Bone marrow (tissue), 2 donors: Measurements from ENCODE around the gene STX1A.
A peak's percentile ranks its signal among the peaks of the same experiment; 100 is the strongest.

Source experiments
- DNase-seq, 2 donors: peaks; one replicate each; lab custom pipeline; 2025; lab: John Stamatoyannopoulos, UW

Gene STX1A

DNA sequence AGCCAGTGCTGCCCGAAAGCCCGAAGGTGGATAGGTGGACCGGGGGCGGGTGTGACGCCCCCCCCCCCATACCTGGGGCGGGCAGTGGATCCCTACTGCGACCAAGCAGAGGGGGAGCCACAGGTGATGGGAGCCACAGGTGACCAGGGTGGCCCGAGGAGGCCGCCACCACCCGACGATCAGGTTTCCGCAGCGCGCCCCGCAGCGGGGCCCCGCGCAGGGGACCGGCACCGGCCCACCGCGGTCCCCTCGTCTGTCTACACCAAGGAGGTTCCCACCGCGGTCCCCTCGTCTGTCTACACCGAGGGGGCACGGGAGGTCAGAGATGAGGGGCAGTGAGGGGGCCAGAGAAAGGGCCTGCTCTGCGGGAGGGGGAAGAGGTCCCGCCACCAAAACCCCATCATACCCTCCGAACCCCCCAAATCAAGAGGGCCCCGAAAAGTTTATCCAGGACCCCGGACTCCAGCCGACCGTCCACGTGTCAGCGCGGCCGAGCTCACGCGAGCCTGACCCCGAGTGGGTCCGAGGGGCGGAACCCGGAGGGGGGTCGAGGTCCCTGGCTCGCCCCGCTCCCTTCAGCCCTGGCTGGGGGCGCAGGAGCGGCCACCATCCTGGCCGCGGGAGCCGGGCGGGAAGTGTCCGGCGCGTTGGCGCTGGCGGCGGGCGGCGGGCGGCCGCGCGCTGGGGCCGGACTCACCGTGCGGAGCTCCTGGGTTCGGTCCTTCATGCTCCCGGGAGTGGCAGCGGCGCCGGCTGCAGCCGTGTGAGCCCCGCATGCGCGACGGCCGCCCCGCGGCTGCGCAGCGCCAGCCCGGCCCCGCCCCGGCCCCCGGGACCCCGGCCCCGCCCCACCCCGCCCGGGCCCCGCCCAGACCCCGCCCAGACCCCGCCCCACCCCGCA, at the start of gene STX1A:
Gene STX1A, minus strand, starts transcription at position 765 of the 901 bp plus-strand sequence. Its CDS starts 38 bp downstream, at position 727.
- peak in 1 of 2 donors; percentile 30 for DNase-seq

DNA sequence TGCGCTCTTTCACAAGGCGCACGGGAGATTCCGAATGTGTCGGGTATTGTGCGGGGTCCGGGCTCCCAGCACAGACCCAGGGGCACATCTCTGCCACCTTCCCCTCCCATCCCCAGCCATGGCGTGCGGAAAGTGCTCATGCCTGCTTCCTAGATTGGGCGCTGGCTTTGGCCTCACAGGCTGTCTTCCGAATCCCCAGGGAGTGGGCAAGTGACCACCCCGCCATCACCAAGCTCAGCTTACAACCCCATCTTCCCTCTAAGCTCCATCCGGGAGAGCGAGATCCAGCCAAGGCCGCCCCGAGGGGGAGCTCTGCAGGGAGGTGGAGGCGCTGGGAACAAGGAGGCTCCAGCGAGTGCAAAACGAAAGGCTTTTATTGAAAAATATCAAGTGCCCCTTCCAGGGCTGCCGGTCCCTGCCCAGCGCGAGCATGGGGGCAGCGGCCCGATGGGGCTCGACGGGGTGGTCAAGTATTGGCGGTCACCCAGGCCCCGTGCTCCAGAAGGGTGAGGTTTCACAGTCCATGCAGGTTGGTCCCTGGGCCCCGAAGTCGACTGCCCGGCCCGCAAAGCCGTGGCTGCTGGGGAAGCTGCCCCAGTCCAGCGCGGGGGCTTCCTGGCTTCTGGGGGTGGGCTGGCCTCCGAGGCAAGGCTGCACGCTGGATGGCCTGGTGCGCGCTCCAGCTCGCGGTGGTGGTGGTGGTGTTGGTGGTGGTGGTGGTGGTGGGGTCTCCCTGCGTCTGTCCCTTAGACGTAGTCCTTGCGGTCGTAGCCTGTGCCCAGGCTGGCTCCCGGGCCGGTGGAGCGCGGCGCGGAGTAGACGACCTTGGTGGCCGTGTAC, 49.4 kb upstream of the STX1A start:
- no peak for DNase-seq

DNA sequence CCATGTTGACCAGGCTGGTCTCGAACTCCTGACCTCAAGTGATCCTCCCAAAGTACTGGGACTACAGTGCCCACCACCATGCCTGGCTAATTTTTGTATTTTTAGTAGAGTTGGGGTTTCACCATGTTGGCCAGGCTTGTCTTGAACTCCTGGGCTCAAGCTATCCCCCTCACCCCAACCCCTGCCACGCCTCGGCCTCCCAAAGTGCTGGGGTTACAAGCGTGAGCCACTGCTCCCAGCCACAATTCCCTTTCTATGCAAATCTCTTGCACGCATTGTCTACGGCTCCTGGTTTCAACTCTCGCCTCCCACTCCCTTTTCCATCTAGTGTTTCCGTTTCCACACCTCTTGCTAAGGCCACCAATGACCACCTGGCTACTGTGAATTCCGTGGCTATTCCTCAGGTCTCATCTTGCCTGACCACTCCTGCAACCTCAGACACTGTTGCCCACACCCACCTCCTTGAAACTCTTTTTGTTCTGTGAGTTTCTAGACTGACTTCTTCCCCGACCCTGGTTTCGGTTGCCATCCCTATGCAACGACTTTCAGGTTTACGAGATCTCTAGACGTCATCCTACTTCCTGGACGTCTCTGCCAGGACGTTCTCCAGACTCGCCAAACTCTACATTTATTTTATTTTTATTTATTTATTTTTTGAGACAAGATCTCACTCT, 47.2 kb upstream of the STX1A start:
- no peak for DNase-seq

DNA sequence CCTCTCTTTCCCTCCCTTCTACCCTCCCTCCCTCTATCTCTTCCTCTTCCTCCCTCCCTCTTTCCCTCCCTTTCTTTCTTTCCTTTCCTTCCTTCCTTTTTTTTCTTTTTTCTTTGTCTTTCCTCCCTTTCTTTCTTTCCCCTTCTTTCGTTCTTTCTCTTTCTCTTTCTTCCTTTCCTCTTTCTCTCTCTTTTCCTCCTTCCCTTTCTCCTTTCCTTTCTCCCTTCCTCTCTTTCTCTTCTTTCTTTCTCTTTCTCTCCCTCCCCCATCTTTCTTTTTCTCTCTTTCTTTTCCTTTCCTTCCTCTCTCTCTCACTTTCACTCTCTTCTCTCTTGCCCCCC, 43.2 kb upstream of the STX1A start:
- DNase-seq: no peak

DNA sequence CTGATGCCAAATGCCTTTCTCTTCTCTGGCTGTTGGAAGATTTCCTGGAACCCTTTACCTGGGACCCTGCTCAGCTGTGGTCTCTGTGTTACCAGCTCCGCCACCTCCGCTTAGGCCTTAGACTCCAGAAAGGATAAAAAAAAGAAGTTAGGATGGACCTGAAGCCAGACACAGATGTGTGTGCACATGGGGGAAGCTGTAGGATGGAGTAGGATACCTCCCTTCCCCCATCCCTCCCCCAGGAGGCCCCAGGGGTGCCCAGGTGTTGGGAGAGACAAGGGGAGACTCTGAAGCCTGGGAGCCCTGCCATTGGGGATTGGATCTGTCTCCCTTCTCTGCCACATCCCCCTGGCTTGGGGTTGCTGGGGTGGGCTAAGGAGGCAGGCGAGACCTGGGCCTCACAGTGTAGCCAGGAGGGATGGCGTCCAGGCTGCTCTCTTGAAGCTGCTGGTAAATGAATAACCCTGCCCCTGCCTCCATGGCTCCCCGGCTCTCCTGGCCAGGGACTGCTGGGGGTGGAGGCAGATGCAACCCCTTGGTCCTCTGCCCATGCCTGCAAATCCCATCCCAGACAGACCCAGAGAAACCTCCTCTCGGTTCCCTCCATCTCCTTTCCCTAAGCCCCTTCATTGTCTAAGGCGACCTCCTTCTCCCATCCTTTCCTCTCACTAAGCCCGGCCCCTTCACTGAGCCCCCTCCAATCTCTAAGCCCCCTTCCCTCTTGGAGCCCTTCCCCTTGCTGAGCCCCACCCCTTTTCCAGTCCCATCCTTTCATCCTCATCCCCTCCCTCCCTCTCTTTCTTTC, 42.6 kb upstream of the STX1A start:
- no peak for DNase-seq

DNA sequence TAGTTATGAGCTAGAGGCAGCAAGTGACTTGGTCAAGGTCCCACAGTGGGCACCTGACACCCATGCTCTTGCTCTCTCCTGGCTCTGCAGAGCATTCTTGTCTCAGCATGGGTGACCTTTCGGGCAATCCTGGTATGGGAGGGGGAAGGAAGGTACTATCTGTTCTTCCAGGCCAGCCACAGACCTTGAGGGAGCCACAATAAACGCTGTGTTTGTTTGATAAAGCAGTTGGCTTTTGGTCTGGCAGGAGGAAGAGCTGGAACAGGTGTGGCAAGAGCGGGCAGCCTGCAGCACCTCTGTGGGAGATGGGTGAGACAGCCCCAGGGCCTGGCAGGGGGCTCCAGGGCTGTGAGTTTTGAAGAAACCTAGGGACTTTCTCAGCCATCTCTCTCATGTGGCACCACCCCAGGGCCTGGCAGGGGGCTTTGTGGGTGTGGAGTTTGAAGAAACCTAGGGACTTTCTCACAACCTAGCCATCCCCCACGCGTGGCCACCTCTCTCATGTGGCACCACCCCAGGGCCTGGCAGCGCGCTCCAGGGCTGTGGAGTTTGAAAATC, 39.2 kb upstream of the STX1A start:
- DNase-seq: no peak

DNA sequence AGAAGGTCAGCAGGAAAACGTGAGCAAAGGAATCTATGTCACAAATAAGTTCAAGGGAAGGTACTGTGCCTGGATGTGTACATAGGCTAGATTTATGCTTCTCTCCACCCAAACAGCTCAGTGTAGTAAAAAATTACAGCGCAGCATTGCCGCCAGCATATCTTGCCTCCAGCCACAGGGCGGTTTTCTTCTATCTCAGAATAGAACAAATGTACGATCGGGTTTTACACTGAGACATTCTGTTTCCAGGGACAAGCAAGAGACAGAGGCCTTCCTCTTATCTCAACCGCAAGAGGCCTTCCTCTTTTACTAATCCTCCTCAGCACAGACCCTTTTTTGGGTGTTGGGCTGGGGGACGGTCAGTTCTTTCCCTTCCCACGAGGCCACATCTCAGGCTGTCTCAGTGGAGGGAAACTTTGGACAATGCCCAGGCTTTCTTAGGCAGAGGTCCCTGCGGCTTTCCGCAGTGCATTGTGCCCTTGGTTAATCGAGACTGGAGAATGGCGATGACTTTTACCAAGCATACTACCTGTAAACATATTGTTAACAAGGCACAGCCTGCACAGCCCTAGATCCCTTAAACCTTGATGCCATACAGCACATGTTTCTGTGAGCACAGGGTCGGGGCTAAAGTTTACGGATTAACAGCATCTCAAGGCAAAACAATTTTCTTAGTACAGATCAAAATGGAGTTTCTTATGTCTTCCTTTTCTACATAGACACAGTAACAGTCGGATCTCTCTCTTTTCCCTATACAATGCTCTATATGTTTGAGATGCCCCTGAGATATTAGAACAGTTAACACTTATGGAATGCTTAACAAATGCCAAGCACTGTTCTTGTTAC, 30.7 kb upstream of the STX1A start:
- DNase-seq: peak in 1 of 2 donors; percentile 40

DNA sequence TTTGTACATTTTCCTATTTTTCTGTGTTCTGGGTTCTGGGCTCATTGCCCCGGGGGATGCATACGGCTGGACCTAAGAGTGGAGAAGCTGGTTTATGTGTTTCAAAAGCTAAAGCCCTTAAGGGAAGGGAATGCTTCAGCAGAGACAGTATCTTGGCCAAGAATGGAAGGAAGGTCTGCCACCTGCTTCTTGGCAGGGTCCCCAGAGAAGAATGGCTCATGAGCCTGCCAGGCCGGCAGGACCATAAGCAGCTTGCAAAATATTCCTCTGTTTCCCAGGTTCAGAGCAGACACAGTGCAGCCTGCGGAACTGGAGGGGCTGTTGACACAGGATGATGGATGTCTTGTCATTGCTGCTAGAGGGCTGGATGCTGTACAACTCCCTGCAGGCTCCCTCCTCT, 26.9 kb upstream of the STX1A start:
- DNase-seq: no peak

DNA sequence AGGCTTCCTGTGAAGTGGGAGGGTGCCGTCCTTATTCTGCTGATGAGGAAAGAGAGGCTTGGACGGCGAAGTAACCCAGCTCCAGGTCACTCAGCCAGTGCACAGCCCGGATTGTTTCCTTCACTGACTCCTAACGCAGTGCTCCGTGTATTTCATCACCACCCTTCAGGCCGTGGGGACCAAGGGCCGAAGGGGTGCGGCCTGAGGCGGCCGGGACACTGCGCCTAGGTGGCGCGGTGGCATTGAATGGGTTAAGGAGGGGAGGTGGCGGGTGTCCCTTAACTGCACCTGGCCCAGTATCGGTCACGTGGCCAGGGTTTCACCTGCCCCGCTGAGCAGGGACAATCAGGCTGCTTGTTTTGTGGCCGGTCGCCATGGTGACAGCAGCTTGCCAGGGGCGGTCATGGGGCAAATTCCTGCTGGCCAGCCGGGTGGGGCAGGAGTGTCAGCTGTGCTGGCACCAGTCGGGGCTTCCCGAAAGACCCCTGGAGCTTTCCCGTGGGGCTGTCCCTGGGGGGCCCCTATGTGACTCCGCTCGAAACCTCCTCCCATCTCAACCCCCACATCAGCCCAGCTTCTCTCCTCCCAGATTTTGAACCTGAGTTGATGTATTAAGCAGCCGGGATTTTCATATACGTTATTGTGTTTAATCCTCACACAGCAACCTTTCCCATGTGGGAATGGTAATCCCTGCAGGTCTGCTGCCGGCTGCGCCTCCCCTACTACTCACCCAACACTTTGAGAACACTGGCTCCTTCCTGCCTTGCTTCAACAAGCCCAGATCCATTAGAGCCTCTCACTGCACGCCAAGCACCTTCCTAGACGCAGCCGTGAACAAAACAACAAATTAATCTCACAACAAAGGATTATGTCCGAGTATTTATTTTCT, 23.5 kb upstream of the STX1A start:
- no peak for DNase-seq

DNA sequence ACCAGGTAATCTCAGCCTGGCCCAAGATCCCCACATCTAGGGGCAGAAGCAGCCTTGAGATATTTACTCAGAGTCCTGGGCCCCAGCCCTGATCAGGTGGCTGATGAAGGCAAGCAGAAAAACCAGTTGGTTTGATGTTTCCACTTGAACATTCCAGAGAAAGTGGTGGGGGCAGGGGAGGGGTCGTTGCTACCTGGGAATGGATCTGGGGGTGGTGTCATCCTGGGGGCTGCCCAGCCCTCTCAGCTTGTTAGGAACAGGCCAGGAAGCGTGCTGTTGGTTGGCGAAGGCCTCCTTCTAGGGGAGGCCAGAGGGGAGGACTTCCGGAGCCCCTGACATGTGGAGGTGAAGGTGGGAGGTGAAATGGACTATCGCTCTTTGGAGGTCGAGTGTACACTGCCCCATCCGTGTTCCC, 22.9 kb upstream of the STX1A start:
- no peak for DNase-seq

DNA sequence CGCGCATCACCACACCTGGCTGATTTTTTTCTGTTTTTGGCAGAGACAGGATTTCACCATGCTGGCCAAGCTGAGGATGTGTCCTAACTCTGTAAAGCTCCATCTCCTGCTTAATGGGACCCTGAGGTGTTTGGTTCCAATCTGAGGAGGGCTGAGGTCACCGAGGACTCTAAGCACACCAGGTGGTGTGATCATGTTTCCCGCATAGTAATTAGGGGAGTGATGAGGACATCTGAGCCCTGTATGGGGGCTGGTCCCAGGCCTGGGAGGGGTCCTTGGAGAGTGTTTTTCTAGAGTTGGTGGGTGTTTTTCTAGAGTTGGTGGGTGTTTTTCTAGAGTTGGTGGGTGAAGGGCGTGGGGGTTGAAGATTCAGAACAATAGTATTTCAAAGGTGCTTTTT, 22.1 kb upstream of the STX1A start:
- DNase-seq: no peak

DNA sequence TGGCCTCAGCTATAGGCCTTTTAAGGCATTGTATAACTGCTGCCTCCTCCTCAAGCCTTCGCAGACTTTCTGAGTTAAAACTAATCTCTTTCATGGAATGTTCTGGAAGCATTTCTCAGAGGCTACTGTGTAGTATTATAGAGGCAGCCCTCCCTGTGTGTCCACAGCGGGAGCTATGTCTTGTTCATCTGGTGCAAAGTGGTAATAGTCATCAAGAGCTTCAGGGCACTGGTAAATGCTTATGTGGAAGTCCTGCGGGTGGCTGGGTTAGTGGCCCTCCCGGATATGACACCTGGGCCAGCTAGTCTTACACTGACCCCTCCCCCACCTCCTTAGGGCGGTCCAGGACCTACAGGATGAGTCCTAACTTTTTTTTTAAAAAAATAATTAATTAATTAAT, 21.3 kb upstream of the STX1A start:
- no peak for DNase-seq

DNA sequence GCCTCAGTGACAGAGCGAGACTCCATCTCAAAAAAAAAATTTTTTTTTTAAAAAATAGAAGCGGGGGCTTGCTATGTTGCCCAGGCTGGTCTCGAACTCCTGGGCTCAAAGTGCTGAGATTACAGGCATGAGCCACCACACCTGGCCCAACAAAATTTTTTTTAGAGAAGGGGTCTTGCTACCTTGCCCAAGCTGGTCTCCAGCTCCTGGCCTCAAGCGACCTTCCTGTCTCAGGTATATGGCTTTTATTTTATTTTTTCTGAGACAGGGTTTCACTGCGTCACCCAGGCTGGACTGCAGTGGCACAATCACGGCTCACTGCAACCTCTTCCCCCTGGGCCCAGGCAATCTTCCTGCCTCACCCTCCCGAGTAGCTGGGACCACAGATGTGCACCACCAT, 20.7 kb upstream of the STX1A start:
- DNase-seq: no peak

DNA sequence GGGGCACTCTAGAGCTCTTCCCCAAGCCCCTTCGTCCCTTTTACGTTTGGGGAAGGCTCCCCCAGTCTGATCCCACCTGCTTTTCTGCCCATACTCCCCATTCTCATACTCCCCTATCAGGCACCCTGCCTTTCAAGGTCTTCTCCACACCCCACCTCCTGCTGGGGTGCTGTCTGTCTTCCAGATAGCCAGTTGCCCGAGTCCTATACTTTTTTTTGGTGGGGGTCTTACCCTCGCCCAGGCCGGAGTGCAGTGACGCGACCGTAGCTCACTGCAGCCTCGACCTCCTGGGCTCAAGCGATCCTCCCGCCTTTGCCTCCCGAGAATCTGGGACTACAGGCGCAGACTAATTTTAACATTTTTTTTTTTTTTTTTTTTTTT, 19.9 kb upstream of the STX1A start:
- DNase-seq: no peak

DNA sequence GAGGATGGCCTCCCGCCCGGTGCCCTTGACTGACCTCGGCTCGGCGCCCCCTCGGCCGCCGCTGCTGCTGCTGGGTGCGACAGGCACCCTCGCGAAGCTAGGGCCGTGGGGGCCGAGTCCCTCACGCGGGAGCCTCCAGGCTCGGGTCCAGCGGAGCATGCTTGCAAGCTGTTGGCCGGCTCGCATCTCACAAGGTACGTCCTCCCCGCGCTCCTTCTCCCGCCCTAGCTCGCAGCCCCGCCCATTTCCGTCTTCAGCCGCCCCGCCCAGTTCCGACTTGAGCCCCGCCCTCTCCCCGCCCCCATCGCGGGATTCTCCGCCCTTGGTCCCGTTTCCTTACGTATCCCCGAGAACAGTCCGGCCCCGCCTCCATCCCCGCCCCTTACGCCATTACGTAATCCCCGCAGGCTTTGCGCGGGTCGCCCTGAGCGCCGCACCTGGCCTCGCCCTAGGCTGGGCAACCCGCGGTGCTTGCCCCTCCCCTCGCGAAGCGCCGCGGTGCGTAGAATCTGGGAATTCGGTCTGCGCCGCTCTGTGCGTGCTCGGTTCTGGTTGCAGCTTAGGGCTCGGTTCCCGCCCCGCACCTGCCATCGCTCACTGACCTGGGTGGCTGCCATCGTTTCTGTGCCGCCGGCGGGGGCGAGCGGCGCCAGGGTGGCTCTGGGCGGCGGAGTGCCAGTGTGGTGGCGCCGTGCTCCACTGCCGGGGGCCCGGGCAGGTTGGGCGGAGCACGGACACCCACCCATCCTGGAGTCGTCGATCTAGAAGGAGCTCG, 19.3 kb upstream of the STX1A start, which contains the start of gene ABHD11:
Gene ABHD11, minus strand, starts transcription at position 191 of the 775 bp plus-strand sequence. Its CDS starts 32 bp downstream, at position 159.
- peak; percentile 84 to 95 for DNase-seq

DNA sequence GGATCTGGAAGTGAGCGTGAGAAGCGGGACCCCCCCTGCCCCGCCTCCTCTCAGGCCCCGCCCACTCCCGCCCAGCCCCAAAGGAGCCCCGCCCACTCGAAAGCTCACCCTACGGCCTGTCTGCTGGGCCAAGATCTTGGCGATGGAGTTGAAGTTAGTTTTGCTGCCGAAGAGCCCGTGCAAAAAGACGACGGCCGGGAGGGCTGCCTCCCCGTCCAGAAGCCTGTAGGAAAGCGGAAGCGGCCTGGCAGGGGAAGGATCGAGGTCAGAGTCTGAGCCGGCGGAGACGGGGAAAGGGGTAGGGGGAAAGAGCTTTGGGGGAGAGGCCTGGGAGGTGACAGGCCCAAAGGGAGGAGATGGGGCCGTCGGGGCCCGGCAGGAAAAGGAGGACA, 18.7 kb upstream of the STX1A start:
- DNase-seq: peak; percentile 15 to 40

DNA sequence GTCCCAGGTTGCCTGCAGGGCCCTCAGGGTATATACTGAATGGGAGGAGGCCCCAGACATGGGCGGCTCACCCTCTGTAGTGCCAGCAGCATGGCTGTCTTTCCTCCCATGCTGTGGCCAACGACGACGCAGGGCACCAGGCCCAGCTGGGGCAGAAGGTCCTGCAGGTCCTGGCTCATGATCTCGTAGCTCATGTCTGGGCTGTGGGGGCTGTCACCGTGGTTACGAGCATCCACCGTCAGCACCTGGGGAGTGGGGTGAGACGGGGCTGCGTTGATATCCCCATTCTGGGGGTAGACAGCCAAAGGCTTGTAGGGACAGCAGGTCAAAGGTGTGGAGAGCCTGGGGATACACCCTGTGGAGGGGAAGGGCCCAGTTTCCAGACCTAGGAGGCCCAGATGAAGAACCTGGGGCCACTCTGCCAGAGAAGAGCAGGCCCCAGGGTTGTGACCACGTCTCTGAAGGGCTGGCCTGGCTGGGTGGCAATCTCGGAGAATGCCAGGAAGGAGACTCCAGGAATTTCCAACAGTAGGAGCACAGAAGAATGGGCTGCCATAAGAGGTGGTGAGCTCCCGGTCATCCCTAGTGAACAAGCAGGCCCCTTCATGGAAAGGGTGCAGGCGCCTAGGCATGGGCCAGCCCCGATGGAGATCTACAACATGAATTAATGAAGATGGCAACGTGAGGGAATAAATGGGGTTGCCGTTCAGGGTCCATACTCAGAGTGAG, 18.2 kb upstream of the STX1A start:
- DNase-seq: no peak

DNA sequence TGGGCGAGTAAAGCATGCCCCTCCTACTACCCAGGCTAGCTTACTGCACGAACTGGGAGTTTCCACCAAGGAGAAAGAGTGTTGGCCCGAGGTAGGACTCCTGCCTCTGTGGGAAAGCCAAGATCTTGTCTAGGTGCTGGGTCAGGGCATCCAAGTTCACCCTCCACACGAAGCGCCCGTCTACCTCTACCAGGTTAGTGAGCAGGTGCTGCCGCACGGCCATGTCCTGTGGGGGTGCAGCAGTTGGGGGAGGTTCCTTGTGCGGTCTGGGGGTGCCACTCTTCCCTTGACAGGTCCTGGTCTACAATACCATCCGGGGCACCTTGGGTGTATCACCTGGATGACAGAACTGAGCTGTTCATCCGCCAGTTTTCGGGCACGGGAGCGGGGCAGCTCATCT, 17.4 kb upstream of the STX1A start:
- no peak for DNase-seq
